HK-2 (cell line): ENCODE data around the gene ADD1.

Experiments used
- DNase-seq: peaks from one replicate; pipeline ENCODE4 v3.0.0-alpha.2; 2018; ENCODE audit not compliant: unreplicated experiment

ADD1 gene

DNA sequence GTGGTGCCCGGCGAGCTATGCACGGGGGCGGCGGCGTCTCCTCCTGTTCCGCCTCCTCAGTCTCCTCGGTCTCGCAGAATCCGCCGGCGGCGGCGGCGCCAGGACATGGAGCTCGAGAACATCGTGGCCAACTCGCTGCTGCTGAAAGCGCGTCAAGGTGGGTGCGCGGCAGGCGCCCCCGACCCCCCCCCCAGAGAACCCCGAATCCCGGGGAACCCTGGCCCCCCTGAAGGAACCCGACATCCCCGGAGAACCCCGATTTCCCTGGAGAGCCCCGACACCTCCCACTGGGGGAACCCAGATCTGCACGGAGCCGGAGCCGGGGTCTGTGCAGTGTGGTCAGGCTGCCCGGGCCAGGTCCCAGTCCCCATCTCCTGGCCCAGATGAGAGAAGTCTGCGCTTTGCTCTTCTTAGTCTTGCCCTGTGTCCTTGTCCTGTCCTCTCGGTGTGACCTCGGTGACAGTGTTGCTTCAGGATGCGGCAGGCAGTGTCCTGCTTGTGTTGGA lies 120.4 kb downstream of the ADD1 start:
- no peak for DNase-seq

- DNase-seq, result no peak
Observed at GRCh38 chr4:2964706-2965258, 121.1 kb downstream of the ADD1 start.

- no peak for DNase-seq
Observed at GRCh38 chr4:2965262-2965661, 121.6 kb downstream of the ADD1 start.

GRCh38 chr4:2968381-2968780 lies 124.7 kb downstream of the ADD1 start:
- DNase-seq, result no peak

GRCh38 chr4:2971275-2971674 lies 127.6 kb downstream of the ADD1 start:
- DNase-seq, result no peak

DNA sequence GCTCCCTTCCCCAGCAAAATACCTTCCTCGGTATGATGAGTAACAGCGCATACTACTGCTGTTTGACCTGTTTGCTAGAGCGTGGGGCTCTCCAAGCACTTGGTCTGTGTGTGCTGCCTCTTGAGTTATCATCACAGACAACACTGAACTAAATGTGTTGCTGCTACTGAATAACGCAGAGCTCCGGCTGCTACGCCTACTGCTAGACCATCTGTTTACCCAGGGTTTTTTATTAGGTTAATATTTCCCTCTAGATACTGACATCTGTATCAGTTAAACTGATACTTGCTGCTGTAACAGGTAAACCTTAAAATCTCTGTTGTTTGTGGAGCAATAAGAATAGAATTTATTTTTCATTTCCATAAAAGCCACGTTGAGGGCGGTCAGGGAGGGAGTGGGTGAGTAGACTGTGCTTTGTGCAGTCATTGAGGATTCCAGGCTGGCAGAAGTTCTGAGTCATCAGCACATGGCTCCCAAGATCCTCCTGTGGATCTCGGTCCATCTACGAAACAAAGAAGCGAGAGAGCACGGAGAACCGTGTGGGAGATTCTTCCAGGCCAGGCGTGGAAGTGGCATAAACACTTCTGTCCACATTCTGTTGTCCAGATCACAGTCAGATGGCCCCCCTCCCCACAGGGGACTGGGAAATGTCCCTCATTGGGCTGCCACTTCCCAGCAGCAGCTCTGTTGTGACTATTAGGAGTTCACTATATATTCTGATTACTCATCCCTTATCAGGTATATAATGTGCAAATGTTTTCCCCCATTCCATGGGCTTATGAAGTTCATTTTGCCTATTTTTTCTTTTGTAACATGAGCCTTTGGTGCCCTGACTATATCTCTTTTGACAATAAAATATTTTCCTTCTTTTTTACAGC lies 133.8 kb downstream of the ADD1 start:
- no peak for DNase-seq
